Suppressor macrophage (primary cell): ENCODE measurements around the gene TNNC2.
A peak's percentile ranks its signal among the peaks of the same experiment; 100 is the strongest.
"Not testable (repeated sequence)": the region's sequence is repeated elsewhere in the genome, so short reads cannot be mapped to it uniquely, and the experiment has no call there.

Experiments used
- DNase-seq, 4 experiments: peaks; one replicate each; pipeline ENCODE4 v3.0.0-alpha.2; 2020 to 2022

Gene TNNC2

DNA sequence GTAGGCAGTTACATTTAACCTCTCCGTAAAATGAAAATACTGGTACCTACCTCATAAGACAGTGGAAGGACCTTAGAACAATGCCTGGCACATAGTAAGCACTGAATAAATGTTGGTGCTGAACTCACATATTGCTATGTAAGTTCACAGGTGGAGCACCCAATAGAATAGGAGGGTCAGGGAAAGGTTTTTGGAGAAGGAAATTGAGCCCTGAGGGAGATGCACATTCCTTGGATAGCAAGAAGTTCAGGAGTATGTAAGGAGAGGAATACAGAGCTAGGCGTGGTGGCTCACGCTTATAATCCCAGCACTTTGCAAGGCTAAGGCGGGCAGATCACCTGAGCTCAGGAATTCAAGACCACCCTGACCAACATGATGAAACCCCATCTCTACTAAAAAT is 7.6 kb downstream of the TNNC2 start:
- DNase-seq = no peak

DNA sequence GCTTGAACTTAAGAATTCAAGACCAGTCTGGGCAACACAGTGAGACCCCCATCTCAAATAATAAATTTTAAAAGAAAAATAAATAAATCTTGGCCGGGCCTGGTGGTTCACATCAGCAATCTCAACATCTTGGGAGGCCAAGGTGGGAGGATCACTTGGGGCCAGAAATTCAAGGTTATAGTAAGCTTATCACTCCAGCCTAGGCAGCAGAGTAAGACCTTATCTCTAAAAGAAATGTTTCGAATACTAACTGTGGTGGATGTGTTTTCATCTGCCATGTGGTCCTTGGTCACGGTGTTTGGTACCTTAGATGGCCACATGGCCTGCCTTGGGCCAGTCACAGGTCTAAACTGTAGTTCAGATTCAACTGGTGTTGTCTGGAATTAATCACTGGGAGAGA is 8.9 kb downstream of the TNNC2 start:
- no peak for DNase-seq

DNA sequence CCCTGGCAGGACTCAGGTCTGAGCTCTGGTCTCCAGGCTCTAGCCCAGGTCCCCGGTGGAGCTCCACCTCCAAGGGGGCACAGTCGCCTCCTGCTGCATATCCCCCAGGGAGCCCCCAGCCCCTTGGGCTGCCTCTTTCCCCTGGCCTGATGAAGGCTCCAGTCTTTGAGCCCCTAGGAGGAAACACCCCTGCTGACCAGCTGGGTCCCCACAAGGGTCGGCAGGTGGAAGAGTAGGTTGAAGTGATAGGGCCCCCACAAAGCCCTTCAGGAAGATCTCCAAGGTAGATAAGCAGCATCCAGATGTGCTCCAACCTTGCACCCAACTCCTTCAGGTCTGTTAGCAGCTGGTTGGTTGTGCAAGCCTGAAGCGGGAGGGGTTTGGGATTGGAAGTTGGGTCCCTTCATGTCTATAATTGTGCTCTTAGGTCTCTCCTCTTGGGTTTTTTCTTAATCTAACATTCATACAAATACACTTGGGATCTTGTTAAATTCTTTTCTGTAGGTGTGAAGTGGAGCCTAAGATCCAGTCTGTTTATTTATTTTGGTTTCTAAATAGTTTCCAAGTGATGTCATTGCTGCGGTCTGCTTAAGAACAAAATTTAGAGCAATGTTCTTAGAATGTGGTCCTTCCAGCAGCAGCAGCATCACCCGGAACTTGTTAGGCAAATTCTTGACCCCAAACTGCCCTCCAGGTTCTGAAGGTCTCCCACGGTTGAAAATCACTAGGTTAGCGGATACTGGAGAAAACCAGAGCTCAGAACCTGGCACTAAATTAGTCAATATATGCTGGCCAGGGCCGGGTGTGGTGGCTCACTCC is 9.5 kb downstream of the TNNC2 start:
- no peak for DNase-seq

DNA sequence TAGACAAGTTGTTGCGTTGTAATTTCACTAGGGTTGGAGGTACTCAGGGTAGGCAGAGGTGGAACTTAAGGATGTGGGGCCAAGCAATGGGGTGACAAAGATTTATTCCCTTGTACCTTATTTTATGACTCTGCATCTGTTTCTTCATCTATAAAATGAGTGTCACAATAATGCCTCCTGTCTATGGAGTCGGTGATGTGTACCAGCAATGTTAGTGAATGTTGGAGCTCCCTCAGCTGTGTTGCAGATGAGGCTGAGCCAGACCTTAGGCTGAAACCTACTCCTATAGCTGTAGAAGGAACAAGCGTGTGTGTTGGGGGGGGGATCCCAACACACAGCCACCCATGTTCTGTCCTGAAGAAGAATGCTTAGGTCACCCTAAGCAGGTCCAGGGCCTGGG is 10.2 kb downstream of the TNNC2 start:
- no peak for DNase-seq

DNA sequence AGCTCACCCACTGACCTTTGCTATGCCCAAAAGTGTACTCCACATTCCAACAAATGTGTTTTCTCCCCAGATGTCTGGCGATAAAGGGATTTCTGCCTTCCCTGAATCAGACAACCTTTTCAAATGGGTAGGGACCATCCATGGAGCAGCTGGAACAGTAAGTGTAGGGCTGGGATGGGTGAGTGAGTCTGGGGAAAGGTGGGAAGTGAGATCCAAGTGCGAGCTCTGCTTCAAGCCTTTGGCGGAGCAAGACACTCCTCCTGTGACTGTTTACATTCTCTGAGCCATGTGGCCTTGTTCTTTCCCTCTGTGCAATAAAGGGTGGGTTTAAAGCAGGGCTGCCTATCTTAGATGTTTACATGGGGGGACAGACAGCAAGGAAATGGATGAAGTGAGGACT is 12.8 kb downstream of the TNNC2 start:
- DNase-seq = no peak

DNA sequence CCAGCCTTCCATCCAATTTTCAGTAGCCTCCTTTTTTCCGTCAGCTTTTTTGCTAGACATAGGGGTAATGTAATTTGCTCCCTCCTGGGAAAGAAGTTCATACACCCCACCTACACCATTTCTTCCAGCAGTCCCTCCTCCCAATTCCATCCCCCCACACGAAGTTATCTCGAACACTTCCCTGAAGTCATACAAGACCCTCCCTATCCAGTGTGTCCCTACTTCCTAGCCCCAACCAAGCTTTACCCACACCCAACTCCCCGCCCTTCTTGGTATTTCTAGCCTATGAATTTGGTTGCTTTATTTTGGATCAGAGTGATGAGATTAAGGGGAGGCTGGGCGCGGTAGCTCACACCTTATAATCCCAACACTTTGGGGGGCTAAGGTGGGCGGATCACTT is 13.6 kb downstream of the TNNC2 start:
- no peak for DNase-seq

DNA sequence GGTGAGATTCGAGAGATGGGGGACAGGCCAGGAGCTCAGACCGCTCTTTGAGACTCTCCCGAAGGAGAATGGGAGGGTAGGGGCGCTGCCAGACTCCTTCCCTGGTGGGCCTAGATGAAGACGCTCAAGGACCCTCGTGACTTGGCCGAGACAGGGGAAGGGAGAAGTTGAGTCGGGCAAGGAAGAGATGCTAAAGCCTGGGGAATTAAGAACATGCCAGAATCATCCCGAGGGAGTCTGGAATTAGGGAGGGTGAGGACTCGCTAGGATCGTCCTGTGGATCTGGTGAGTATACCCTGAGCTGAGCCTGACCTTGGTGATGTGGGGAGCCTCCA is 14.1 kb downstream of the TNNC2 start:
- DNase-seq = peak in 1 of 4 experiments; percentile 16

DNA sequence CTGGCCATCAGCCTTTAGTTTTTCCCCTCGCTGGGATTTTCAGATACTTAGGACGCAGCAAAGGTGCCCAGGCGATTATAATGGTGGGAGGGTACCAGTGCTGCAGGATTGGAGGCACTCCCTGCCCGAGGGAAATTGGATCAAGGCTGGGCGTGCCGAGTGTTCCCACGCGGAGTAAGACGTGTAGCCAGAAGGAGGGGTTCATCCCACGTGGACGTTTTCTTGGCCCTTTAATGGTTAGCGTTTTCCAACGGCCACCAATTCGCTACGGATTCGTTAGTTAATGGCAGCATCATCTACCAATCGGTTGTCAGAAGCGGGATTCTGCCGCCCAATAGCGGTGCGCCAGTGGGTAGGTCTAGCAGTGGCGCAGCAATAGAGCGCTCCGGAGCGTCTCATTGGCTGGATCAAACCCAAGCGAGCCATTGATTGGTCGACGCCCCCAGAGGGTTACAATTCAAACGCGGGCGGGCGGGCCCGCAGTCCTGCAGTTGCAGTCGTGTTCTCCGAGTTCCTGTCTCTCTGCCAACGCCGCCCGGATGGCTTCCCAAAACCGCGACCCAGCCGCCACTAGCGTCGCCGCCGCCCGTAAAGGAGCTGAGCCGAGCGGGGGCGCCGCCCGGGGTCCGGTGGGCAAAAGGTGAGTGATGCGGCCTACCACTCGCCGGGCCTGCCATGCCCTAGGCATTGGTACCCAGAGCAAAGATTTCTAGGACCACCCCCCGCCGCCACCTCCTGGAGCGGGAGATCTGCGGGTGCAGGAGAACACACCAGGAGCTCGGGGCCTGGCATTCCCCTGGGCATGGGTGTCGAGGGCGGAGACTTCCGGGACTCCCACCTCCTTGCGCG is 14.7 kb downstream of the TNNC2 start, which contains the start of gene UBE2C:
TSS of gene UBE2C (plus strand) at position 488 of the 849 bp plus-strand sequence. CDS start at position 540, 52 bp downstream.
- DNase-seq = peak; percentile 96 to 98 (median 97)

DNA sequence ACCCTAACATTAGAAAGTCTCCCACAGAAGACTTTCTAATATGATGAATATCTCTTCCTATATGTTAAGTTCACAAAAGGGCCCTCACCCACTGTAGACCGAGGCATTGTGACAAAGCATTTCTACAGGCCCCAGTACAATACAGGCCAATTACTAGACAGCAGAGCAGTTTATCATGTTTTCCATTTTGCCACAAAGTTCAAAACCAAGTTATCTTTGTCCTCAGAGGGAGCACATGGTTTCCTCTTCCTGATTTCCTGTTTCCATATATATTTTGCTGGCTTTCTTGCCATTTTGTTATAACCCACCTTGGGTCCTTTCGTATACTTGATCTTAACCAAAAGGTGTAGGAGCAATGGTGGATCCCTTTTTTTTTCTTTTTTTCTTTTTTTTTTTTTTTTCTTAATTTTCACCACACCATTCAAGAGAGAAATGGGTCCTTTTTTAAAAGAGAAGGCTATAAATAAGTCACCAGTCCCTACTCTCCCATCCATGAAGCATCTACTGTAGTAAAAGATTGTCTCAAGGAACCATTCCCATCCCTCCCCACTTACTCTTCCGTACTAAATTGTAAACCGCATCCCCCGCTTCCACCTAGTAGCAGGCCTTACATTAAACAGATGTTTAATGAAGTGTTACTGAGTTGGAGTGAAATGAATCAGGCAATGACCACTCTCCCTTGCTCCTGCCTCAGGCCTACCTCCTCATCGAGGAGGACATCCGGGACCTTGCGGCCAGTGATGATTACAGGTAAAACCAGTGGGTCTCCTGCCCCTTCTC is 16.7 kb downstream of the TNNC2 start:
- DNase-seq = no peak

DNA sequence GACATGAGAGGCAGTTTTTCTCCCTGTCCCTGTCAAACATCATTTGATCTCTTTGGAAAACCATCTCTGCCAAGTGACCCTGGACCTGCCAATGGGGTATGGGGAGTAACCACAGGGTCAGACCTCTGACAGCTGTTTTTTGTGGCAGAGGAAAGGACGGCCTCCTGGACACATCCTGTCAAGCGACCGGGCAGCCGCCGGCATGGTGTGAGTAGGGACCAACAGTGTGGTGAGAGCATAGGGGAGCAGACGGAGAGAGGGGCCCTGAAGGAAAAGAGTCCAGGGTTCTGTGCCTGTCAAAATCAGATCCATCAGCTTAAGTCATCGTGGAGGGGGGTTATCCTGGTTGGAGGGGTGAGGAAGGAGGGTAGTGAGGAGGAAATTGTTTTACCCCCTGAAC is 25.3 kb downstream of the TNNC2 start:
- no peak for DNase-seq

DNA sequence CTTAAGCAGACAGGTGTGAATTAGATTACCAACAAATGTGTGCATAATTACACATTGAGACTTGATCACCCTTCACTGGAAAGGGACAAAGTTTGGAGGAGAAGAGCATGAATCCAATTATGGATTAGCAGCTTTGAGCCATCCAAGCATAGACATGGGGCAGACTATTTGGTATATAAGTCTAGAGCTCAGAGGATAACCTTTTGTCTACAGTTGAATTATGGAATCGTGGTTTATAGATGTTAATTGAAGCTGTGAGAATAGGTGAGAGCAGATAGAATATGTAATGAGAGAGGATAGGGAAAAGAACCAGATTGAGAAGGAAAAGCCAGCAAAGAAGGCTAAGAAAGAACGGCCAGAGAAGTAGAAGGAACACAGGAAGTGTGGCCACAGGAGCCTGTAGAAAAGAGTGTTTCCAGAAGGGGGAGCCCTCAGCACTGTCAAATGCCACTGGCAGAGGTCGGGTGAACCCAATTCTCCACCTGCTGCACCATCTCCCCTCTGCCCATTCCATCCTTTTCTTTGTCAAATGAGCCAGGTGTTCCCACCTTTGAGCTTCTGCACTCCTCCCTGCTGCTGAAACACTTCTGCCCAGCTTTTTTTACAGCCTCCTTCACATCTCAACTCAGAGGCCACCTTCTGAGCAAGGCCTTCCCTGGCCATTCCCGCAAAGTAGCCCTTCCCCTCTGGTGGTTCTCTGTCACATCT is 28.0 kb downstream of the TNNC2 start:
- DNase-seq = peak; percentile 70 to 77 (median 73)

DNA sequence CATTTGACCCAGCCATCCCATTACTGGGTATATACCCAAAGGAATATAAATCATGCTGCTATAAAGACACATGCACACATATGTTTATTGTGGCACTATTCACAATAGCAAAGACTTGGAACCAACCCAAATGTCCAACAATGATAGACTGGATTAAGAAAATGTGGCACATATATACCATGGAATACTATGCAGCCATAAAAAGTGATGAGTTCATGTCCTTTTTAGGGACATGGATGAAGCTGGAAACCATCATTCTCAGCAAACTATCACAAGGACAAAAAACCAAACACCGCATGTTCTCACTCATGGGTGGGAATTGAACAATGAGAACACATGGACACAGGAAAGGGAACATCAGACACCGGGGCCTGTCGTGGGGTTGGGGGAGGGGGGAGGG is 29.2 kb downstream of the TNNC2 start:
- DNase-seq = not testable (repeated sequence)

DNA sequence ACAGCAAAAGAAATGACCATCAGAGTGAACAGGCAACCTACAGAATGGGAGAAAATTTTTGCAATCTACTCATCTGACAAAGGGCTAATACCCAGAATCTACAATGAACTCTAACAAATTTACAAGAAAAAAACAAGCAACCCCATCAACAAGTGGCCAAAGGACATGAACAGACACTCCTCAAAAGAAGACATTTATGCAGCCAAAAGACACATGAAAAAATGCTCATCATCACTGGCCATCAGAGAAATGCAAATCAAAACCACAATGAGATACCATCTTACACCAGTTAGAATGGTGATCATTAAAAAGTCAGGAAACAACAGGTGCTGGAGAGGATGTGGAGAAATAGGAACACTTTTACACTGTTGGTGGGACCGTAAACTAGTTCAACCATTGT is 29.6 kb downstream of the TNNC2 start:
- DNase-seq = not testable (repeated sequence)

DNA sequence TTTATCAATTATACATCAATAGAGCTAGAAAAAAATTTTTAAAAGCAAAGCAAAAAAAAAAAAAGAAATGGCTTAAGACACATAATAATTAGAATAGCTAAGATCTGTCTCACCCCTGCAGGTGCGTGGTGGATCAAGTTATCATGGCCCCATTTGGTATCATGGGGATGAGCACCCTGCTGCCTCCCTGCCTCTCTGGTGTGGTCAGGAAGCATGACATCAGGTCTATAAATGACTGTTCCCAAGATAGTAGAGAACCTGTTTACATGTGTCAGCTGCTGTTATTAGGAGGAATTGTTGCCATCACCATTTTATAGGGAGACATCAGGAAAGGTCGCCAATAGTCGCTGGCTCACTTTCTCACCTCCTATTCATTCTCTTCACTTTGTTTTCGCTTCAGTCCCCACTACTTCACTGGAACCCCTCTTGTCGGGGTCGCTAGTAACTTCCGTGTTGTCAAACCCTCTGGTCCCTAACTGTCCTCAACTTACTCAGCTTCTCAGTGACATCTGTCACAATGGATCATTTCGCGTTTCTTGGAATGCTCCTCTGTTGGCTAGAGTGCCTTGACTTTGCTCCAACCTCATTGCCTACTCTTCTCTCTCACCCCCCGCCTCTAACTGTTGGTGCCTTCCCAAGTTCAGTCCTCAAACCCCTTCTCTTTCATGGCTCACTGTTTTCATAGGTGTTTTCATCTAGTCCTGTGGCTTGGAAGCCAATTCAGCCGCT is 30.6 kb downstream of the TNNC2 start:
- DNase-seq = no peak

DNA sequence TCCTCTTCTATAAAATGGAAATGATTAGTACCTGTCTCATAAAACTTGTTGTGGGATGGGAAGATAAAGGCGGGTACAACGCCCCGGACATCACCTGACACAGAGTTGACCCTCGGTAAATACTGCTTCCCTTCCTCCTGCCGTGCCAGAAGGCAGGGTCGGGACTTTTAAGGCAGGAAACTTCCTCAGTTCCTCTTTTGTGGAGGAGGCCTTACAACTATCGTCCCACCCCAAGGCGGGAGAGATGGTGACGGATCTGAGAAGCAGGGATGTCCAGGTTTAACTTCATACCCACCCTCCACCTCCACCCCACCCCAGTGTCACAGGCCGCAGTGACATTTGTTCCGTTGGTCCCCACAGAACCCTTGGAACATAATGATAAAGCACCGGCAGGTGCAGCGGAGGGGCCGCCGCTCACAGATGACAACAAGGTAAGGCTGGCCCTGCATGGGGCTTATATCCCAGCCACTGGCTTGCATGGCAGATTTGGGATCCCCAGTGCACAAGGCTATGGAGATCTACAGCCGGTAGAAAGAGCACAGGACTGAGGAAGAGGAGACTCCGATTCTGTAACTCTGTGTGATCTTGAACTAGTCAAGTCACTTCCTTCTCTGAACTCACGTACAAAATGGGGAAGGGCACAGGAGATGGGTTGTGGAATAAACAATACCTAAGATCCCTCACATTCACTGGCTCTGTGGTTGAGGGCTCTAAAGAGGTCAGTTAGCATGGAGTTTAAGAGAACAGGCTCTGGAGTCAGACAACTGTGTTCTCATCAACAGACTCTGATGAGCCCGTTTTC is 34.6 kb downstream of the TNNC2 start:
- peak; percentile 73 to 89 (median 86) for DNase-seq

DNA sequence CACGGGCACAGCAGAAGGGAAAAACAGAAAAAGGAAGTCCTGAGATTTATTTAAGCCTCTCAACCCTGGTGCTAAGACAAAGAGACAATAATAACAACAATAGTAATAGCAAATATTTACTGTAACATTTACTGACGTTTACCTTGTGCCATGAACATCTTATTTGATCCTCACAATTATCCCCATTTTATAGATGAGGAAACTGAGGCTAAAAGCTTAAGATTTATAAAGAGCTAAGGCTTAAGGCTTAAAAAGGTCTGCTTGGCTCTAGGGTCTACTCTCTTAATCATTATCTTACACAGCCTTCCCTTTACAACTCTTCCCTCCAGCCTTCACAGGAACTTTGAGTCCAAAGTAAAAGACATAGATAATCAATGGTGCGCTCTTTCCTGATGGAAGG is 38.8 kb downstream of the TNNC2 start:
- DNase-seq = no peak

DNA sequence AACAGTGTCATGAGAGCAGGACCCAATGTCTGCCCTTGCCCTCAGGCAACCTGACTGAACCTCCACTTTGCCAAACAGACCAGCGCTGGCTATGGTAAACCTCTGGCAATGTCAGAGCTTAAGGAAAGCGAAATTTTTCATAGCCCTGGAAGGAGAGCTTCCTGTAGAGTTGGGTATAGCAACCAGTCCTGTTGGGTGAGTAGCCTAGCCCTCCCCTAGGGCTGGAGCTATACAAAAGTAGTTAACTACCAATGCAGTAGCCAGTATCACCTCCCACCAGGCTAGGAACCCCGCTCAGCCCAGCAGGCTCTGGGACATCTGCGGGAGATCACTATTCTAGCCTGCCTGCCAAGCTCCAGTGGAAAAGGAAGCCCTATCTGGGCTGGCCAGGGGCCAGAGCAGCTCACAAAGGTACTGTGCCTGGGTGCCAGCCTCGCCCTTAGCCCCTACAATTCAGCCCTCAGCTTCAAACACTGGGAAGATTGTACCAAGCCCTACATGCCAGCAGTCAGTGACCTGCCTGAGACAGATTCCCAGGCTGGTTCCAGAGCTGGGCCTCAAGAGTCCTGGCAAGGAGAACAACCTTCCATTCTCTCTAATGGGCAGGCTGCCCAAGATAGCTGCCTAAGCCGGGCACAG is 43.3 kb downstream of the TNNC2 start:
- DNase-seq = no peak

DNA sequence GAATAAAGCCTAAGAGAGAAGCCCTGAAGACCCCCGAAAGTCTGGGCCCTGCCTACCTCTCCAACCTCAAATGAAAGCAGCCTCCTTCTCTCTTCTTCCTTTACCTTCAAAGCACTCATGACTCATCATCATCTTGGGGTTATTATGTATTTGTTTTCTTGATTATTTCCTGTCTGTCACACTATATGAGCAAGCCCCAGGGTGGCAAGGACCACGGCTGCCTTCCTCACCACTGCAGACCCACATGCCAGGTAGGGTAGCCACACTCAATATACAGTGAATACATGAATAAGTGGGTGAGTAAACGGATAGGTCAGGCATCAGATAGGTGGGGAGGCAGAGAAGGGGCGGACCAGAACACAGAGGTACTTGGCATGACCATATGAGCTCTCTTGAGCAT is 44.2 kb downstream of the TNNC2 start:
- no peak for DNase-seq

DNA sequence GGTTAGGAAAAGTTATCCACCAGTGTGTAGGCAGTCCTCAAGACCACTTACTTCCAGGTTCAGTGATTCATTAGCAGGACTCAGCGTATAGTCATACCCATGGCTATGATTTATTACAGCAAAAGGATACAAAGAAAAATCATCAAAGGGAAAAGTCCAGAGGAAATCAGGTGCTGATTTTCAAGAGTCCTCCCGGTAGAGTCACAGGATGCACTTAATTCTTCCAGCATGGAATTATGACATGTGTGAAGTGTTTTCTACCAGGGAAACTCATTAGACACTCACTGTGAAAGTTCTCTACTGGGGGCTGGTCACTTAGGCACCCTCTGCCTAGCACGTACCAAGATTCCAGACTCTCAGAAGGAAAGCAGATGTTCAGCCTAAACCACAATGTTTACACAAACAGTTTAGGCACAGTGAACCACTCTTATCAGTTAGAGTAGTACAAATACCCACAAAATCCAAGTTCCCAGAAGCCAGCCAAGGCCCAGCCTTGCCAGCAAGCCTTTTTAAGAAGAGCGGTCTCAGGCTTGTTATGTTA is 45.7 kb downstream of the TNNC2 start:
- DNase-seq = no peak

DNA sequence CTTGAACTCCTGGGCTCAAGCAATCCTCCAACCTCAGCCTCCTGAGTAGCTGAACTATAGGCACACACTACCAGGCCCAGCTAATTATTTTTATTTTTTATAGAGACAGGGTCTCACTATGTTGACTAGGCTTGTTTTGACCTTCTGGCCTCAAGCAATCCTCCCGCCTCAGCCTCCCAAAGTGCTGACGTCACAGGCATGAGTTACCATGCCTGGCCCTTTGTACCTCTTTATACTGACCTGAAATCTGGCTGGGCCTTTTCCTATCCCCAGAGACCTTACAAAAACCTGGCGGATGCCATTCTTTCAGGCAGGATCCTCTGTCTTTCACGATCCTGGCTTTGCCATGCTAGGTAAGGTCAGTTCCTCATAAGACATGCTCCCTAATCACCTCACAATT is 47.0 kb downstream of the TNNC2 start:
- DNase-seq = no peak
